GOT3 (cell line): ENCODE measurements around the gene GDF7.

Experiments used
- DNase-seq: peaks from one replicate; lab custom pipeline; 2025; ENCODE audit warnings: mixed read lengths; lab: John Stamatoyannopoulos, UW

Gene GDF7

DNA sequence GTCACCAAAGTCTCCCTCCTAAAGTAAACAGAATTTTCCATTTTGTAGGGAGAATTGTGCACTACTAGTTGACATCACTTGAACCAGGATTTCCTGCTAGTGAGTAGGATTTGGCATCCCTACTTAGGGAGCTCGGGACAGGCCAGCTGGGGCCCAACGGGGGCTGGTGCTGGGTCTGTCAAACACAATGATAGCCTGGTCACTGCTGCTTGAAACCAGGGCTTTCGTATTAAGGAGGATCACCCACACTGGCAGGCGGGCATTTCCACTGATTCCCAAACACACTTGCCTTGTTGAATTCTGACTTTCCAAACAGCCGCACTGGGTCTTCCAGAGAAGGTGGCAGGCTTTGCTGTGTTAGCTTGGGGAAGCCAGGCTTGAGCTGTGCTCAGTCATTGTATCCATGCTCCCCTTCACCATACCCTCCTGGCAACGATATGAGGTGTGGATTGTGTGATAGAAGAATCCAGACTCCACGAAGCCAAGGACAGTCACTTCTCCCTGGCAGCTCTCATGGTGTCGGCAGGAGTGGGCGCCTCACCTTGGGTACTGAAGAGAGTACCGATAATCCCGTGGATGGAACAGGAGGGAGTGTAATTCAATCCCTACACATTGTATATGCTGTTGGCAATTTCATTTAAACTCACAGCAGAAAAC lies 7.5 kb downstream of the GDF7 start:
- DNase-seq: no peak

- DNase-seq: no peak
Observed at GRCh38 chr2:20674974-20675679, 8.2 kb downstream of the GDF7 start.

DNA sequence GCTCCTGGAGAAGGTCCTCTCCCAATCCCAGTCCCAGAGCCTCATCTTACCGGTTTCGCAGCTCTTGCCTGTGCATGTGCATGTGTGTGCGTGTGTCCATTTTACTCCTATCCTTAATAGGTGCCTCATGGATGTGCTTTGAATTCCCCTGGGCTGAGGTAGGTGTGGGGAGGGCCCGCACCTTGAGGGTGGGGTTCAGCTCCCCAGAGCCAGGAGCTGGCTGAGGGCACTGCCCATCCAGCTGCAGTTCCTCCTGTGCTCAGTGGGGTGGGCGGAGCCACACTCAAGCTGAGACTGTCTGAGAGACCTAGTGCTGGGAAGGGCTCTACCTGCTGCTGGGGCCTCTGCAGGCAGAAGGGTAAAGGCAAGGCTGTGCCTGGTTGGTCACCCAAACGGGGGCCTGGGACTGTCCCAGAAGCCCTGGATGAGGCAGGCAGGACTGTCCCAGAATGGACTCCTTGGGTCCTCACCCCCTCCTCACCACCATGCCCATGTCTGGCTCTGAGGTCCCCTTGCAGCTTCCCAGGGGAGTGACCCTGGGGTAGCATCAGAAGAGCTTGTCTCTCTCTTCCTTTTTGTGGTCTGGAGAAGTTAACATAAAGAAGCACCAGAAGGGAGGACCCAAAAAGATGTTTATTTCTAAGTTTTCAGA lies 8.9 kb downstream of the GDF7 start:
- DNase-seq: no peak

DNA sequence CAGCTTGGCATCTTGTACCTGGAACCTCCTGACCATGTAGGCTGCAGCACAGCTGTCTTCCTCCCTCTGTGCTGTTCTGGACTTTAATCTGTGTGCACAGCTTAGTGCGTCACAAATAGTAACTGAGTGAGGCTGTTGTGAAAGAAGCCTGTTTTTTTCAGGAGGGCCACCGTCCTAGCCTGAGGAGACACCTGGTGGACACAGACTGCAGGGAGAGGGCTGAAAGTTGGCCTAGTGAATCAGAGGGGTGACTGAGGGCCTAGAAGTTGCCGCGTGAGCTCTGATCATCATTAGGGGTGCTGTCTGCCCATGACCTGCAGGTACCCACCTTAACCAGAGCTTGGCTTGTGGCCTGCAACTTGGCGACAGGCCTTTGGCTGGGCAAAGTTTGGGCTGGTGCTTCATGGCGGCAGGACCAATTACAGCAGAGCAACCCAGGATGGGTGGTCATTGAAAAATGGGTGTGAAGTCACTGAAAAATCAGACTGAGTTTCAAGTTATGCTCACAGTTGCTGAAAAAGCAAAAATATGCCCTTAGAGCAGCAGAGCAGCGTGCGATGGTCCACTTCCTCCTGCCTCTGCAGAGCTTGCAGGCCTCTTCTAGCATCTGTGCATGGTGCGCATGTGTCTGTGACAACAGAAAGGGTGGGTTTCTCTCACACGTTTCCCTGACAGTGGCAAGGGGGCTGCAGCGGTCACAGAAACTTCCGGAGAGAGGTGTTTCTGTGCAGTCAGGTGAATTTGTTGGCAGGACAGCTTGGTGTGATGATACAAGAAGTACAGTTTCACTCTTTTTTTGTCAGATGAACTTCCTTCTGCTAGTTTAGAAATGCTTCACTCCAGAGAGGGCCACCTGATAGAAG lies 9.6 kb downstream of the GDF7 start:
- no peak for DNase-seq

DNA sequence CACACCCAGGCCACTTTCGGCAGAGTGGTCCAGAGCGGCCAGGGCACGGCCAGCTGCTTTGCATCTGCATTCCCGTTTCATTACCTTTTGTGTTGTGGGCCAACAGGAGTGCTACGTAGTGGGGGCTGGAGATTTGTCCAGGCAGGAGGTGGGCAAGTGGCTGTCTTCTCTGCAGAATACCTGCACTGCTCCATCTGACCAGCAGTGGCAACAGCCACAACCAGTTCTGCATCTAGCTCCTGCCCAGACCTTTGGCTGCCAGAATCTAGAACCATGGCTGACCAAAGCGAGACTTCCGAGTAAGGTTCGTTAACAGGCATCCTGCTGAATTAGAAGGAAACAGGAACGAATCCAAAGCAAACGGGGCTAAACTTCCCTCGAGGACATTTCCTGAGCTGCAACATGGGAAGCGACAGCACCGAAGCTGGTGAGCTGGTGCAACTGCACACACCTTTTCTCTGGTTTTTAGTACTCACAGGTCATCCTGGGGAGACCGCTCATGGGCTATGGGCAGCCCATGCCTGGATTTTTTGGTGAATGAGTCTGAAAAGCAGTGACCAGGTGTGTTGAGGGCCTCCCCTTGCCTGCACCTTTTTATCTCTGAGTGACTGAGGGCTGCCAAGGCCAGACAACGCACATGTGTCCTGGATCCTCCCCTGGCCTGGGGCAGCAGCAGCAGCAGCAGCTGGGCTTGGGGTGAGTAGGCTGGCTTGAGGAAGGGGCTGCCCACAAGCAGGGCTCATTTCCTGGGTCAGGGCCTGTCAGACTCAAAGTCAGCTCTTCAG lies 10.5 kb downstream of the GDF7 start:
- DNase-seq: no peak

DNA sequence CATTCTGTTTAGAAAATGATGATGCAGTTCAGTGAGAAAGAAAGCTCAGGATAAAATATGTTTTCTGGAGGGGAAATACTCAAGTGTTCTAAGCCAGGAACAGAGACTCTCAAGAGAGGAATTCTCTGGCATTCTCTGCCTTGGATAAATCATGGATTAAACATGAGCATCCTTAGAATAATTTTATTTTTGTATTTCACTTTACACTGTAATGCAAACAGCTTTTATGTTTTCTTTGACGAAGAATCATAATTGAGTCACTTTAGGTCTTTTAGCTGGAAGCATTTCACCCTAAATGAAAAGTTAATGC lies 11.1 kb downstream of the GDF7 start:
- no peak for DNase-seq

- no peak for DNase-seq
Observed at GRCh38 chr2:20678780-20679179, 11.8 kb downstream of the GDF7 start.

- no peak for DNase-seq
Observed at GRCh38 chr2:20680744-20681375, 13.9 kb downstream of the GDF7 start.

DNA sequence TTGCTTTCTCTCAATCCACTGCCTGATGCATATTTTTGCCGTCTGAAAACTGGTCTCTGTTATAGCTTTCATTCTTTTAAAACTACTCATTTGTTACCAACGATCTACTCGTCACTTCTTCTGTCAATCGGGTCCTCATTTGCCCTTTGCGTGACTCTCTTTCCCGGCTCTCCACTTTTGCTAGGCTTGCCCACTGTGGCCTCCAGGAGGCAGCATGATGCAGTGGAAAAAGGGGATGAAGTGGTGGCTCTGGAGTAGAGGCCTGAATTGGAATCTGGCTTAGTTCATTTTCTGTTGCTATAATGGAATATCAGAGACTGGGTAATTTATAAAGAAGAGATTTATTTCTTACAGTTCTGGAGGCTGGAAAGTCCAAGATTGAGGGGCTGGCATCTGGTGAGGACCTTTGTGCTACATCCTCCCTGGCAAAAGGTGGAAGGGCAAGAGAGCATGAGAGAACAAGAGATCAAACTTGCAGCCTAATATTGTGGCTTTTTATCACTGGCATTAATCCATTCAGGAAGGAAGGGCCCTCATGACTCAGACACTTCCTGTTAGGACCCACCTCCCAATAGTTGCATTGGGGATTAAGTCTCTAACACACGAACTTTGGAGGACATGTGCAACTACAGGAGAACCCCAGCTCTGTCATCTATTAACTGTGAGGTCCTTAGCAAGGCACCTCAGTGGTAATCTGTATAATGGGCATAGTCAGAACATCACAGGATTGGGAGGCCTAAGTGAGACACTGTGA lies 15.4 kb downstream of the GDF7 start:
- DNase-seq: no peak

DNA sequence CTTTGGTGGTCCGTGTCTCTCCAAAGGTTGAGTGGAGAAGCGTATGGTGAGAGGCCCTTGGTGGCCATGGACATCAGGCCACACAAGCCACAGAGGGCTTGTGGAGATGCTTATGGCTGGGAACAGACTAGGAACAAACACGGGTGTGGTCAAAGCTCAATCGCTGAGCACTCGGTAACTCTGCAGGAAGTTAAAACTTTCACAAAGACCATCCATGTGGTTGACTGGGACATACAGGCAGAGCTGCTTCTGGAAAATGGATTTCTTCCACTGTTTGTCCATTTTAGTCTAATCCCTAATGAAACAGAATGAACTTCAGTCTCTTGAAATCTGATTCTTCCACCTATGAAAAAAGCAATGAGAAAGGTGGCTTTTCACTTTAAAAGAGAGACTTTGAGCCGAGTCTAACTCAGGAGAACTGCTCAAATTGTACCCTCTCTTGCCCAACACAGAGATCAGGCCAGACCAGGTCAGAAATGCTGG lies 17.7 kb downstream of the GDF7 start:
- DNase-seq: no peak

DNA sequence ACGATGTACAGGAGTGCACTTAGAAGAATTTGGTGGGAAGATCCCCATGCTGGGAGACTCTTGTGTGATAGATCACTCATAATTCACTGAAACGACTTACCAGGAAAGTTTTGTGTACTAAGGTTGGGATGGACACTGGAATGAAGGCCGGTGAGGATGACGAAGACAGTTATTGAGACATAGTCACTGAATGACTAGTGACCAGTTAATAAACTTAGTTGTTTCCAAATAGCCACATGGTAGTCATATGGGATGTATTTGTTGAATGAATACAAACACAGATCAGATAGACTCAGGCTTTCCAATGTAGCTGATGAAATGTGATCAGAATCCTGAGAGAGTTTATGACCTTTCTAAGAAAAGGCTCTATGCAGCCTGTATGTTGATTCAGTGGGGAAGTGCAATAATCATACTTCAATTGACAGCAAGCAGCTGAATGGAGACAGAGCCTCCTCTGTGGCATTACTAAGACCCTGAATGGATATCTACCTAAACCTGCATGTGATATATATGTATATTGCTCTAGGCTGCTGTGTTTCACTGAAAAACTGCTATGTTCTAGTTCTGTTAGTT lies 20.4 kb downstream of the GDF7 start:
- no peak for DNase-seq

GRCh38 chr2:20689428-20690264 lies 22.7 kb downstream of the GDF7 start:
- no peak for DNase-seq

DNA sequence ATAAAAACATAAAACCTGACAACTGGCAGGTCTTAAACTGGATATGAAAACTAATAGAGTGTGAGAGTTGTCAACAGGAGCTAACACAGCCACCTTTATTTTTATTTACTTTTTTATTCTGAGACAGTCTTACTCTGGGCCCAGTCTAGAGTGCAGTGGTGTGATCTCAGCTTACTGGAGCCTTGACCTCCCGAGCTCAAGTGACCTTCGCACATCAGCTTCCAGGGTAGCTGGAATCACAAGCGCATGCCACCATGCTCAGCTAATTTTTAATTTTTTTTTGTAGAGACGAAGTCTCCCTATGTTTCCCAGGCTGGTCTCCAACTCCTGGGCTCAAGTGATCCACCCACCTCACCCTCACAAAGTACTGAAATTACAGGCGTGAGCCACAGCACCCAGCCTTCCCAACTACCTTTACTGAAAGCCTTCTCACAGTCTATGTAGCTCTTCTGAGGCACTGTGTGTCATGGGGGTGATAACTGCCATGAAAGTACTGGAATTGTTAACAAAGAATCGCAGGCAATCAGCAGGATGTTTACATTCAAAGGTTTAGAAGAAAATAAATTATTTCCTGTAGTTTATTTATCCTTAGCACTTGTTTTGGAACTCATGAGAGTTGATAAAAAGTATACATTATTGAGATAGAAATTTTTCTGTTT lies 24.3 kb downstream of the GDF7 start:
- DNase-seq: no peak

DNA sequence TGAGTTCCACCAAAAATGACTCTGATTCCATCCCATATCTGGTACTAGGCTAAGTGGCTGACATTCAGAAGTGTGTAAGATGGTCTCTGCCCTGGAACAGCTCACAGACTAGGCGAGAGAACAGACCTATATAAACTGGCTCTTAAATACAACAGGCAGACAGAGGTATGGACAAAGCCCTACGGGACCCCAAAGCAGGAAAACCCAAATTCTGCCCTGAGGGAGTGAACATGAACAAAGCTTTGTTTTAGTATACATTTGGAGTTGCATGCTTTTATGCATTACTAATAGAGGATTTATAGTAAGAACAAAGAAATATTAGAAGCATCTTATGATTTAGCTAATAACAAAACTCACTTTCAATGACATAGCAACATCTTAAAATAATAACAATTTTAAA lies 25.1 kb downstream of the GDF7 start:
- no peak for DNase-seq

- no peak for DNase-seq
Observed at GRCh38 chr2:20693317-20693716, 26.4 kb downstream of the GDF7 start.

- no peak for DNase-seq
Observed at GRCh38 chr2:20696366-20696765, 29.4 kb downstream of the GDF7 start.

DNA sequence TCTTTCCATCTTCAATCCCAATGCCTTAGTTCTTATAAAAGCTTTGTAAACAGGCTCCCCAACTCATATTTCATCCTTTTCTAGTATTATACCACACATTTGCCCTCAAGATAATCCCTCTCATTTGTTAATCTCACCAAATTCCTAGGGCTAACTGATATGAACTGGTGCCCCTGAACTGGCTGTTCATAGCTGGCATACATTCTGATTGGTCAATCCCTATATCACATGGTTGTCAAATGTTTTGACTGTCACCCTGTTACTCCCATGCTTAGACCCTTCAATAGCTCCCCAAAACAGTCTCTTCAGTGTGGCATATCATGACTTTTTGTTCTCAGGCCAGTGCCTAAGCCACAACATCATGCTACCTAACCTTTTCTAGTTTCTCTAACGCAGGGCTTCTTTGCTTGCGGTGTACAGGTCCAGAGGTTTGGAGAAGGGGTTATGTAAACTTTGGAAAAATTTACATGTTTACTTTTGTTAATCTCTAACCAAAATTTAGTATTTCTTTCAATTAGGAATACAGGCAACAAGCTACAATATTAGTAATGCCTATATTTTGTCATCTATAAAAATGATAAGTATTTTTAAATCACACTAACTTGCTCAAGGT lies 30.5 kb downstream of the GDF7 start:
- no peak for DNase-seq
